Osteocyte (in vitro differentiated cells): ENCODE results near the gene TENT5A. TPM values are rescaled to one million over a fixed set of nuclear protein-coding genes. Genes with fewer than 3 reads are reported as not detected.
A peak's percentile ranks its signal among the peaks of the same experiment; 100 is the strongest.

Experiments used
- DNase-seq: peaks from one replicate; pipeline ENCODE4 v3.0.0; 2021; ENCODE audit warnings: mixed read lengths; ENCODE audit not compliant: unreplicated experiment; ENCODE audit errors: extremely low spot score
- H3K27ac Mint-ChIP-seq: one replicate; pipeline ENCODE4 v1.8.0; 2021; ENCODE audit warnings: mild to moderate bottlenecking, mixed read lengths; ENCODE audit not compliant: unreplicated experiment
- H3K27me3 Mint-ChIP-seq: one replicate; pipeline ENCODE4 v1.8.0; 2021; ENCODE audit warnings: mixed read lengths; ENCODE audit not compliant: unreplicated experiment
- H3K36me3 Mint-ChIP-seq: one replicate; pipeline ENCODE4 v1.8.0; 2021; ENCODE audit warnings: mixed read lengths; ENCODE audit not compliant: unreplicated experiment
- H3K4me1 Mint-ChIP-seq: one replicate; pipeline ENCODE4 v1.8.0; 2021; ENCODE audit warnings: mixed read lengths; ENCODE audit not compliant: unreplicated experiment
- H3K4me3 Mint-ChIP-seq: one replicate; pipeline ENCODE4 v1.8.0; 2021; ENCODE audit warnings: mild to moderate bottlenecking, moderate library complexity, mixed read lengths; ENCODE audit not compliant: unreplicated experiment
- H3K9me3 Mint-ChIP-seq: one replicate; pipeline ENCODE4 v1.8.0; 2021; ENCODE audit warnings: mixed read lengths; ENCODE audit not compliant: unreplicated experiment
- total RNA-seq: library from RNA; stranded (reverse); gene quantifications from 2 replicates; pipeline ENCODE4 v1.2.1, GENCODE V29; 2021
- TF ChIP-seq, protein P1 (sequence below): fragments of 200-600 bp; sonication (generic); IDR thresholded peaks from 2 replicates; pipeline ENCODE4 v1.5.0; 2021; ENCODE audit warnings: antibody characterized with exemption, mild to moderate bottlenecking, moderate library complexity

The TENT5A gene
- total RNA-seq, 1 donor from 2014 or later = 25.8 TPM

- Mint-ChIP-seq H3K27me3 (no peaks in the 10 kb centered on the region), H3K9me3 (no peaks in the 10 kb centered on the region), H3K36me3 (no peaks in the 10 kb centered on the region), H3K27ac (no peak overlapping the region), H3K4me1 (peaks cover 19% of the 10 kb centered on the region), H3K4me3 (no peak overlapping the region)
- TF ChIP-seq, protein P1, sequence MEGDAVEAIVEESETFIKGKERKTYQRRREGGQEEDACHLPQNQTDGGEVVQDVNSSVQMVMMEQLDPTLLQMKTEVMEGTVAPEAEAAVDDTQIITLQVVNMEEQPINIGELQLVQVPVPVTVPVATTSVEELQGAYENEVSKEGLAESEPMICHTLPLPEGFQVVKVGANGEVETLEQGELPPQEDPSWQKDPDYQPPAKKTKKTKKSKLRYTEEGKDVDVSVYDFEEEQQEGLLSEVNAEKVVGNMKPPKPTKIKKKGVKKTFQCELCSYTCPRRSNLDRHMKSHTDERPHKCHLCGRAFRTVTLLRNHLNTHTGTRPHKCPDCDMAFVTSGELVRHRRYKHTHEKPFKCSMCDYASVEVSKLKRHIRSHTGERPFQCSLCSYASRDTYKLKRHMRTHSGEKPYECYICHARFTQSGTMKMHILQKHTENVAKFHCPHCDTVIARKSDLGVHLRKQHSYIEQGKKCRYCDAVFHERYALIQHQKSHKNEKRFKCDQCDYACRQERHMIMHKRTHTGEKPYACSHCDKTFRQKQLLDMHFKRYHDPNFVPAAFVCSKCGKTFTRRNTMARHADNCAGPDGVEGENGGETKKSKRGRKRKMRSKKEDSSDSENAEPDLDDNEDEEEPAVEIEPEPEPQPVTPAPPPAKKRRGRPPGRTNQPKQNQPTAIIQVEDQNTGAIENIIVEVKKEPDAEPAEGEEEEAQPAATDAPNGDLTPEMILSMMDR = no peak
- DNase-seq = no peak
Measured at GRCh38 chr6:81773887-81774286, 21.4 kb upstream of the TENT5A start.

DNA sequence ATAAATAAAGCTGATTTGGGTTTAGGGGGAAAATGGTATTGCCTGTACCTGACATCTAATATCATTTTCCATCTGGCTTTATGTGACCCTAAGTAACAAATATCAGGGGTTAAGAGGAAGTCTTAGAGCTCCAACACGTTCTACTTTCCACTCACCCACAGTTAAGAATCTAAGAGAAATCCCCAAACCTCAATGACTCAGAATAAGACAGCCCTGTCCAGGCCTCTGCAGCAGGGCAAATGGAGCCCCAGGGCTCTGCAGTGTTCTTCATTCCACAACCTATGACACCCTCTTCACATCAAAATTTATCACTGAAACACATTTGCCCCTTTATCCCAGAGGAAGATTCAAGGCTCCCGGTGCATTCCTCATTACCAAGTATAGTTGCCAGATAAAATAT, 20.3 kb upstream of the TENT5A start:
- H3K4me3 Mint-ChIP-seq = no peak overlapping the region
- DNase-seq = no peak
- H3K36me3 Mint-ChIP-seq = no peaks in the 10 kb centered on the region
- peaks cover 31% of the 10 kb centered on the region for H3K4me1 Mint-ChIP-seq
- no peaks in the 10 kb centered on the region for H3K9me3 Mint-ChIP-seq
- H3K27me3 Mint-ChIP-seq = no peaks in the 10 kb centered on the region
- H3K27ac Mint-ChIP-seq = peak overlapping the region; percentile 60
- TF ChIP-seq, protein P1 = no peak

DNA sequence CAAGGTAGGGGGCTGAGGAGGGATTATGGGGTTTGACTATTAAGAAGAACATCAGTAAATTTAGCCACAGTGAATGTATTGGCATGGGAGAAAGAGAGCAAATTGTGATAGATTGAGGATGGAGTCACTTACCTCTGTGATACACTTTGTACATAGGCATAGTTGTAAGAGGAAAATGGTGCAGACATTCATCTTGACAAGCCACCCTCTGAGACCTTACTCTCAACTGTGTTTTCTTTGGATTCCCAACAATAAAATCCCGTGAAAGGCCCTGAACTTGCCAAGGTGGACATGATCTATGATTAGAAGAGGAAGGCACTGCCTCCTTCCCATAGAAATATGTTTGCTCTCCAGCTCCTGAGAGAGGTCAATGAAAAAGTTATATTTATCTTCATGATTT, 18.6 kb upstream of the TENT5A start:
- no peak overlapping the region for H3K4me3 Mint-ChIP-seq
- peaks cover 47% of the 10 kb centered on the region for H3K4me1 Mint-ChIP-seq
- no peaks in the 10 kb centered on the region for H3K27me3 Mint-ChIP-seq
- H3K27ac Mint-ChIP-seq = no peak overlapping the region
- DNase-seq = no peak
- TF ChIP-seq, protein P1 = no peak
- H3K9me3 Mint-ChIP-seq = no peaks in the 10 kb centered on the region
- H3K36me3 Mint-ChIP-seq = no peaks in the 10 kb centered on the region

DNA sequence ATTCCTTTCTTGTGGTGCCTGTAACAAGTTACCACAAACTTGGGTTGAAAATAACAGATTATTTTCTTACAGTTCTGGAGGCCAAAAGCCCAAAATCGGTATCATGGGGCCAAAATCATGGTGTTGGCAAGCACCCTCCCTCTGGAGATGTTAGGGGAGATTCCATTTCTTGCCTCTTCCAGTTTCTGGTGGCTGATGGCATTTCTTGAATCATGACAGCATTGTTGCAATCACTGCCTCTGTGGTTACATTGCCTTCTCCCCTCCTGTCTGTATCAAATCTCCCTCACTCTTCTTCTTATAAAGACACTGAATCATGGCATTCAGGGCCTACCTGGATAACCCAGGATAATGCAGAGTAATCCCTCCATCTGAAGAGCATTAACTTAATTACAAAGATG, 17.9 kb upstream of the TENT5A start:
- peaks cover 51% of the 10 kb centered on the region for H3K4me1 Mint-ChIP-seq
- H3K27me3 Mint-ChIP-seq = no peaks in the 10 kb centered on the region
- TF ChIP-seq, protein P1 = no peak
- no peak for DNase-seq
- no peaks in the 10 kb centered on the region for H3K36me3 Mint-ChIP-seq
- no peak overlapping the region for H3K4me3 Mint-ChIP-seq
- no peaks in the 10 kb centered on the region for H3K9me3 Mint-ChIP-seq
- no peak overlapping the region for H3K27ac Mint-ChIP-seq

DNA sequence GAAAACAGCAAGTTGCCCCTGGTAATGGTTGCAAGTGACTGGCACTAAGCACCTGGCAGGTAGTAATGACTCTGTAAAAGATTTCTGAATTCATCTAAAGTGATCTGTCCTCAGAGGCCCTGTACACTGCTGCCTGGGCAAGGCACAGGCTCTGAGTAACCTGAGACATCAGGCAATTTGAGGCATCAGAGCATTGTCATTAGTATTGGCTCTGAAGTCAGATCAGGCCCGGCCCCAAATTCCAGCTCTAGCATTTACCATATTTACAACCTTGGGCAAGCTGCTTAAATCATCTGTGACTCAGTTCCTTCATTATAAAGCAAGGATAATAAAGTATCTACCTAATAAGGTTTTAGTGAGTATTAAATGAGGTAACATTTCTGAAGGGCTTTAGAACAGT, 17.3 kb upstream of the TENT5A start:
- DNase-seq = no peak
- no peak overlapping the region for H3K27ac Mint-ChIP-seq
- no peaks in the 10 kb centered on the region for H3K9me3 Mint-ChIP-seq
- H3K4me1 Mint-ChIP-seq = peaks cover 55% of the 10 kb centered on the region
- H3K36me3 Mint-ChIP-seq = peaks cover 4% of the 10 kb centered on the region
- no peak overlapping the region for H3K4me3 Mint-ChIP-seq
- H3K27me3 Mint-ChIP-seq = no peaks in the 10 kb centered on the region
- TF ChIP-seq, protein P1 = no peak
